ENCODE data around the gene RAB3D.

- no peak for TF ChIP-seq HDGF (IDR thresholded peaks at IDR 0.05; ENCODE audit: borderline replicate concordance)
- no peak for TF ChIP-seq SP1 (IDR thresholded peaks at IDR 0.05)
- TF ChIP-seq FOXA1 (IDR thresholded peaks at IDR 0.05), result no peak
- TF ChIP-seq SUZ12 (IDR thresholded peaks at IDR 0.05), result no peak
- no peak for TF ChIP-seq BHLHE40 (IDR thresholded peaks at IDR 0.05; ENCODE audit: borderline replicate concordance)
- no peak for TF ChIP-seq FOXM1 (IDR thresholded peaks at IDR 0.05; ENCODE audit: borderline replicate concordance)
- TF ChIP-seq ELF4 (IDR thresholded peaks at IDR 0.05), result no peak
Observed at GRCh38 chr19:11325544-11325943, 13.9 kb downstream of the RAB3D start.

Data from HEK293T (cell line).